Keratinocyte (primary cell): ENCODE results near the gene ISM2. TPM values are rescaled to one million over a fixed set of nuclear protein-coding genes. Genes with fewer than 3 reads are reported as not detected.

Experiments
- DNase-seq: peaks from one replicate; pipeline ENCODE4 v3.0.0-alpha.2; 2011; ENCODE audit warnings: low read depth, missing footprints, low spot score
- FAIRE-seq: peaks from 2 replicates; lab custom pipeline; 2011; peaks lifted over from hg19 to GRCh38; lab: Jason Lieb, UNC
- H2AFZ ChIP-seq: 2 replicates; pipeline ENCODE4 v1.6.0; 2012; ENCODE audit warnings: low read length, control low read depth, inconsistent platforms; ENCODE audit not compliant: control insufficient read depth
- H3K27ac ChIP-seq: 2 replicates; pipeline ENCODE4 v1.5.1; 2011; ENCODE audit warnings: low read length; ENCODE audit not compliant: control insufficient read depth, insufficient read depth
- H3K27me3 ChIP-seq: 3 replicates; pipeline ENCODE4 v1.6.0; 2011; ENCODE audit warnings: low read length; ENCODE audit not compliant: control insufficient read depth, insufficient read depth; ENCODE audit errors: extremely low read depth
- H3K36me3 ChIP-seq, 2 experiments: 2 replicates in 1 of 2; 3 replicates in 1 of 2; pipeline ENCODE4 v1.5.1; 2011; ENCODE audit warnings: low read length in 2 of 2, mild to moderate bottlenecking in 1 of 2; ENCODE audit not compliant: control insufficient read depth in 2 of 2, insufficient read depth in 2 of 2; ENCODE audit errors: extremely low read depth in 1 of 2
- H3K4me1 ChIP-seq: 3 replicates; pipeline ENCODE4 v1.5.1; 2011; ENCODE audit warnings: low read length; ENCODE audit not compliant: control insufficient read depth, insufficient read depth; ENCODE audit errors: extremely low read depth
- H3K4me2 ChIP-seq: 3 replicates; pipeline ENCODE4 v1.6.0; 2011; ENCODE audit warnings: low read depth, low read length; ENCODE audit not compliant: control insufficient read depth, insufficient read depth; ENCODE audit errors: extremely low read depth
- H3K4me3 ChIP-seq, 3 experiments: fragments of 200-600 bp in 1 of 3; sonication (generic) in 1 of 3; 2 replicates in 2 of 3; 3 replicates in 1 of 3; pipeline ENCODE4 v1.5.1; 2011 to 2016; ENCODE audit warnings: low read length in 3 of 3, mild to moderate bottlenecking in 3 of 3, control low read depth in 2 of 3, inconsistent platforms in 1 of 3, low read depth in 1 of 3, mixed read lengths in 1 of 3, mixed run types in 1 of 3, moderate library complexity in 1 of 3; ENCODE audit not compliant: control insufficient read depth in 2 of 3, insufficient read depth in 2 of 3; ENCODE audit errors: extremely low read depth in 1 of 3
- H3K79me2 ChIP-seq: 2 replicates; pipeline ENCODE4 v1.6.0; 2012; ENCODE audit warnings: low read length; ENCODE audit not compliant: control insufficient read depth, insufficient read depth
- H3K9ac ChIP-seq: 3 replicates; pipeline ENCODE4 v1.6.0; 2011; ENCODE audit warnings: low read length; ENCODE audit not compliant: control insufficient read depth, insufficient read depth; ENCODE audit errors: extremely low read depth
- H3K9me1 ChIP-seq: 3 replicates; pipeline ENCODE4 v1.6.0; 2011; ENCODE audit warnings: low read length; ENCODE audit not compliant: control insufficient read depth, insufficient read depth; ENCODE audit errors: extremely low read depth
- H3K9me3 ChIP-seq: 2 replicates; pipeline ENCODE4 v1.5.1; 2012; ENCODE audit warnings: low read depth, low read length; ENCODE audit not compliant: control insufficient read depth
- H4K20me1 ChIP-seq: 3 replicates; pipeline ENCODE4 v1.6.0; 2011; ENCODE audit warnings: low read length; ENCODE audit not compliant: control insufficient read depth, insufficient read depth; ENCODE audit errors: extremely low read depth
- EZH2 ChIP-seq: IDR thresholded peaks from one replicate; pipeline ENCODE4 v1.6.1; 2012; ENCODE audit warnings: inconsistent platforms, mild to moderate bottlenecking, low read length, moderate library complexity
- dilution Hi-C: fragments of 300-500 bp; cut with MboI; formaldehyde crosslinking; loops from one replicate; pipeline ENCODE4 v1.7.0; 2020; ENCODE audit warnings: low sequenced_read_pairs; ENCODE audit not compliant: extremely low pct_ligation_motif_present
- polyA plus RNA-seq, 5 experiments: library from polyadenylated mRNA; depleted of rRNA in 3 of 5; stranded (reverse) in 3 of 5; stranded (forward) in 1 of 5; unstranded in 1 of 5; fragments of >200 nt; gene quantifications; 1 replicate in 1 of 5; 2 replicates in 3 of 5; 3 replicates in 1 of 5; pipeline versions ENCODE4 v1.2.1 to v1.2.3, GENCODE V29; 2011 to 2012; ENCODE audit warnings: missing spikeins in 2 of 5, low read depth in 1 of 5, low replicate concordance in 1 of 5
- TF ChIP-seq, protein P1 (sequence below), 3 experiments: IDR thresholded peaks in 1 of 3; conservative IDR thresholded peaks in 1 of 3; optimal IDR thresholded peaks in 1 of 3; 2 replicates in 2 of 3; 3 replicates in 1 of 3; pipeline versions ENCODE3 to v1.5.1; 2011; ENCODE audit warnings: low read length in 3 of 3, mild to moderate bottlenecking in 3 of 3, moderate library complexity in 2 of 3, control low read depth in 1 of 3, inconsistent platforms in 1 of 3; ENCODE audit not compliant: insufficient read depth in 2 of 3; ENCODE audit errors: extremely low read depth in 1 of 3

Gene ISM2
- polyA plus RNA-seq, 1 donor (not counting 4 experiments of a cell fraction or from before 2014, with no cell fraction given): 0.08 TPM

GRCh38 chr14:77544571-77544970 lies 46.0 kb upstream of the ISM2 start:
- Histone ChIP-seq H3K79me2 (no peaks in the 10 kb centered on the region), H4K20me1 (no peaks in the 10 kb centered on the region)
- TF ChIP-seq, protein P1, sequence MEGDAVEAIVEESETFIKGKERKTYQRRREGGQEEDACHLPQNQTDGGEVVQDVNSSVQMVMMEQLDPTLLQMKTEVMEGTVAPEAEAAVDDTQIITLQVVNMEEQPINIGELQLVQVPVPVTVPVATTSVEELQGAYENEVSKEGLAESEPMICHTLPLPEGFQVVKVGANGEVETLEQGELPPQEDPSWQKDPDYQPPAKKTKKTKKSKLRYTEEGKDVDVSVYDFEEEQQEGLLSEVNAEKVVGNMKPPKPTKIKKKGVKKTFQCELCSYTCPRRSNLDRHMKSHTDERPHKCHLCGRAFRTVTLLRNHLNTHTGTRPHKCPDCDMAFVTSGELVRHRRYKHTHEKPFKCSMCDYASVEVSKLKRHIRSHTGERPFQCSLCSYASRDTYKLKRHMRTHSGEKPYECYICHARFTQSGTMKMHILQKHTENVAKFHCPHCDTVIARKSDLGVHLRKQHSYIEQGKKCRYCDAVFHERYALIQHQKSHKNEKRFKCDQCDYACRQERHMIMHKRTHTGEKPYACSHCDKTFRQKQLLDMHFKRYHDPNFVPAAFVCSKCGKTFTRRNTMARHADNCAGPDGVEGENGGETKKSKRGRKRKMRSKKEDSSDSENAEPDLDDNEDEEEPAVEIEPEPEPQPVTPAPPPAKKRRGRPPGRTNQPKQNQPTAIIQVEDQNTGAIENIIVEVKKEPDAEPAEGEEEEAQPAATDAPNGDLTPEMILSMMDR (optimal IDR thresholded peaks at IDR 0.05 in 1 of 3, IDR thresholded peaks at IDR 0.05 in 1 of 3, conservative IDR thresholded peaks at IDR 0.05 in 1 of 3; ENCODE audit: extremely low read depth in 1 of 3, insufficient read depth in 2 of 3, low read length in 3 of 3): no peak
- TF ChIP-seq EZH2: no peak

DNA sequence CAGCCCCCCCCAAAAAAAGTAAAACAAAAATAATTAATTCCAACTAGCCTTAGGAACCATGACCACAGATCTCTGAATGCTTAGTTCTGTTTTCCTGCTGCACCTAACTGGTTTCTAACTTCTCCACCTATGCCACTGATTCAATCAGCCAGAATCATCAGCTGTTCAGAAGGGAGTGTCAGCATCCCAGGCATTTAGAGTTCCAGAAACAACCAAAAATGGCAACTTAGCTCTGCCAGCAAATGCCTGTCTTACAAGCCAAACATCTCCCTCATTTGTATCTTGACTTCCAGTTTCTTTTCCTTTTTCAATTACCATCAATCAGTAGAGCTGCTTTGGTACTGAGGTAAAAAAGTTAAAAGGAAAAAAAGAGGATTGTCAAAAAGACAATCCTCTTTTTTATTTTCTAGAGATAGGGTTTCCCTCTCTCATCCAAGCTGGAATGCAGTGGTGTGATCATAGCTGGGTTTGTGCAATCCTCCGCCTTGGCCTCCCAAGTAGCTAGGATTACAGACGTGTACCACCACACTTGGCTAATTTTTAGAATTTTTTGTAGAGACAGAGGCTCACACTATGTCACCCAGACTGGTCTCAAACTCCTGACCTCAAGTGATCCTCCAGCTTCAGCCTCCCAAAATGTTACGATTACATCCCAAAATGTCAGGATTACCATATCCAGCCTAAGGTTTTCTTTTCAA lies 45.2 kb upstream of the ISM2 start:
- H3K79me2 ChIP-seq: no peaks in the 10 kb centered on the region
- peaks cover 3 to 9% of the 10 kb centered on the region in 2 experiments for H3K36me3 ChIP-seq
- FAIRE-seq: no peak
- no peaks in the 10 kb centered on the region for H3K4me1 ChIP-seq
- no peaks in the 10 kb centered on the region for H4K20me1 ChIP-seq
- DNase-seq: no peak
- H3K4me2 ChIP-seq: no peak overlapping the region
- dilution Hi-C loops: no loop called here
- H3K9me1 ChIP-seq: no peaks in the 10 kb centered on the region
- no peak overlapping the region for H3K4me3 ChIP-seq
- H3K9ac ChIP-seq: no peak overlapping the region
- TF ChIP-seq, protein P1 (optimal IDR thresholded peaks at IDR 0.05 in 1 of 3, IDR thresholded peaks at IDR 0.05 in 1 of 3, conservative IDR thresholded peaks at IDR 0.05 in 1 of 3; ENCODE audit: extremely low read depth in 1 of 3, insufficient read depth in 2 of 3, low read length in 3 of 3): no peak
- TF ChIP-seq EZH2: no peak
- no peak overlapping the region for H3K27ac ChIP-seq
- no peaks in the 10 kb centered on the region for H3K27me3 ChIP-seq
- no peak overlapping the region for H2AFZ ChIP-seq
- H3K9me3 ChIP-seq: no peaks in the 10 kb centered on the region

More at GRCh38 chr14:77544571-77544970, 46.0 kb upstream of the ISM2 start:
- H3K9me3 ChIP-seq: no peaks in the 10 kb centered on the region
- H3K9ac ChIP-seq: no peak overlapping the region
- H3K27ac ChIP-seq: no peak overlapping the region
- FAIRE-seq (no peak), DNase-seq (no peak)
- H3K9me1 ChIP-seq: no peaks in the 10 kb centered on the region
- H2AFZ ChIP-seq: no peak overlapping the region
- H3K4me1 ChIP-seq: no peaks in the 10 kb centered on the region
- no peak overlapping the region for H3K4me3 ChIP-seq
- peaks cover 3 to 16% of the 10 kb centered on the region in 2 experiments for H3K36me3 ChIP-seq
- H3K4me2 ChIP-seq: no peak overlapping the region
- no peaks in the 10 kb centered on the region for H3K27me3 ChIP-seq
- dilution Hi-C loops: no loop called here
